ENCODE measurements around the gene MGRN1. TPM values are rescaled to one million over a fixed set of nuclear protein-coding genes. Genes with fewer than 3 reads are reported as not detected.

The MGRN1 gene
- total and polyA plus RNA-seq, 2 of the 13 experiments (the other 11 are each of a cell fraction or from before 2014, with no cell fraction given): 11.9 to 12.6 TPM

- Histone ChIP-seq H3K4me3 (replicated peaks in 1 of 3; ENCODE audit: insufficient read depth in 1 of 3, low read depth in 2 of 3, low read length in 3 of 3) (no peak overlapping the region), H3K27ac (ENCODE audit: extremely low read length, insufficient read depth, low read length) (no peak overlapping the region), H3K36me3 (replicated peaks in 1 of 2; ENCODE audit: control insufficient read depth in 1 of 2, insufficient read depth in 2 of 2, low read length in 2 of 2) (peaks cover 19 to 45% of the 10 kb centered on the region in 2 experiments), H3K27me3 (ENCODE audit: control insufficient read depth in 1 of 2, insufficient read depth in 2 of 2, low read length in 2 of 2) (no peaks in the 10 kb centered on the region), H3K4me2 (ENCODE audit: low read depth, low read length) (no peak overlapping the region), H2AFZ (ENCODE audit: low read length) (no peak overlapping the region), H3K79me2 (ENCODE audit: insufficient read depth, low read length) (peaks cover 3% of the 10 kb centered on the region), H4K20me1 (ENCODE audit: insufficient read depth, low read length) (no peaks in the 10 kb centered on the region), H3K9me3 (ENCODE audit: low read length) (no peaks in the 10 kb centered on the region), H3K4me1 (ENCODE audit: insufficient read depth, low read length) (peaks cover 32% of the 10 kb centered on the region), H3K9ac (ENCODE audit: insufficient read depth, low read depth, low read length) (no peak overlapping the region)
- no peak for FAIRE-seq
- peak; percentile 62 for TF ChIP-seq AGO2 (optimal IDR thresholded peaks at IDR 0.05; ENCODE audit: low read depth, low read length)
- TF ChIP-seq SKI (IDR thresholded peaks at IDR 0.05; ENCODE audit: partially characterized antibody): no peak
- in situ Hi-C loops (cut with HindIII; ENCODE audit: extremely low pct_ligation_motif_present, low pct_unique_long_range_greater_than_20kb): no loop called here
- no TSS peak for BruUV-seq (replicated peaks)
- ChIA-PET CTCF (ENCODE audit: low intra/inter-chr PET ratio, low total read pairs) (no interaction called here), POLR2A (interaction anchor here (0.8 kb wide), 1 partner anchor 10 kb away, joined by 3 read pairs; no protein-coding TSS in a partner anchor)
- 98% methylated on average over 33 of the region's 33 CpGs for WGBS (ENCODE audit: low lambda C conversion rate)
- DNase-seq (ENCODE audit: low spot score): no peak
- no peak for ATAC-seq
- intact Hi-C loops (cut with micrococcal nuclease; ENCODE audit: unreplicated experiment): no loop called here
Measured at GRCh38 chr16:4673387-4674046, 48.9 kb downstream of the MGRN1 start.

GRCh38 chr16:4674926-4675530 is 50.4 kb downstream of the MGRN1 start:
- intact Hi-C loops (cut with micrococcal nuclease; ENCODE audit: unreplicated experiment): no loop called here
- DNase-seq (ENCODE audit: low spot score) (no peak), ATAC-seq (no peak), FAIRE-seq (peak; percentile 18)
- in situ Hi-C loops (cut with HindIII; ENCODE audit: extremely low pct_ligation_motif_present, low pct_unique_long_range_greater_than_20kb): no loop called here
- POLR2A ChIA-PET: no interaction called here
- no peaks in the 10 kb centered on the region for H3K27me3 ChIP-seq (ENCODE audit: control insufficient read depth in 1 of 2, insufficient read depth in 2 of 2, low read length in 2 of 2)
- no peak overlapping the region for H3K4me3 ChIP-seq (replicated peaks in 1 of 3; ENCODE audit: insufficient read depth in 1 of 3, low read depth in 2 of 3, low read length in 3 of 3)
- no peaks in the 10 kb centered on the region for H4K20me1 ChIP-seq (ENCODE audit: insufficient read depth, low read length)
- CTCF ChIA-PET (ENCODE audit: low intra/inter-chr PET ratio, low total read pairs): no interaction called here
- H3K36me3 ChIP-seq (replicated peaks in 1 of 2; ENCODE audit: control insufficient read depth in 1 of 2, insufficient read depth in 2 of 2, low read length in 2 of 2): peaks cover 17 to 45% of the 10 kb centered on the region in 2 experiments; a peak in 4 of 5 replicates
- H3K9ac ChIP-seq (ENCODE audit: insufficient read depth, low read depth, low read length): no peak overlapping the region
- peak overlapping the region; percentile 70 for H3K27ac ChIP-seq (ENCODE audit: extremely low read length, insufficient read depth, low read length)
- no TSS peak for BruUV-seq (replicated peaks)
- TF ChIP-seq CSRNP1 (CRISPR knock-in tag; IDR thresholded peaks at IDR 0.05) (no peak), ZNF121 (CRISPR knock-in tag; IDR thresholded peaks at IDR 0.05) (0 out of 2 replicates have a peak, but pooled peaks have one; percentile 51)
- H3K79me2 ChIP-seq (ENCODE audit: insufficient read depth, low read length): peaks cover 3% of the 10 kb centered on the region
- H3K9me3 ChIP-seq (ENCODE audit: low read length): no peaks in the 10 kb centered on the region
- WGBS (ENCODE audit: low lambda C conversion rate): 97% methylated on average over 9 of the region's 9 CpGs
- no peak overlapping the region for H3K4me2 ChIP-seq (ENCODE audit: low read depth, low read length)
- peaks cover 40% of the 10 kb centered on the region for H3K4me1 ChIP-seq (ENCODE audit: insufficient read depth, low read length)
- no peak overlapping the region for H2AFZ ChIP-seq (ENCODE audit: low read length)

Measured in HepG2 (cell line).